ENCODE measurements around the gene TBC1D8. TPM values are rescaled to one million over a fixed set of nuclear protein-coding genes. Genes with fewer than 3 reads are reported as not detected.

The TBC1D8 gene
- total and polyA plus RNA-seq, 2 of the 13 experiments (the other 11 are each of a cell fraction or from before 2014, with no cell fraction given), result 45.1 to 95.4 TPM

DNA sequence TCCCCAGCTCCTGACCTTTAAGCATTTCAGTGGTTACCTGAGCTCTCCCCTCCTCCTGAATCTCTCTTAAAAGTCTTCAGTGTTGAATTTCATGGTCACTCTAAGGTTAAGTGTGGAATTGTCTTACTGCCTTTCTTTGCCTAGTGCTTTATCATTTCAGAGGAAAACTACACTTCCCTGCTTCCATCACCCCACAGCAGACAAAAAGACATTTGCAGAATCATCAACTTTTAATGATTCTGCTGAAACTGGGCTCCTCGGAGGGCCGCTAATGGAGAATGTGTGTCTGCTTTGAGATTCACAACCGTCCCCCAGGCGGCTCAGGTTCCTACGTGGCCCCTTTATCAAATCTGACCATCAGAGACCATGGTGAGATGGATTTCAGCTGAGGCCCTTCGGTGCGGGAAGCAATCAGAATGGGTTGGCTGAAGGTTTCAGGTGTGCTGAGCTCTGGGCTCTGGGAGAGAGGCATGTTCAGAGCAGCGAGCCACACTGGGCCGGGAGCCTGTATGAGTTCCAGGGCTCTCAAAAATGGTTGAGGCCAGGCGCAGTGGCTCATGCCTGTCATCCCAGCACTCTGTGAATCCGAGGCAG lies 41.9 kb upstream of the TBC1D8 start:
- POLR2A ChIA-PET, result interaction anchor here (1.0 kb wide), 1 partner anchor 12 kb away, joined by 3 read pairs; no protein-coding TSS in a partner anchor
- Histone ChIP-seq H3K9ac (ENCODE audit: insufficient read depth, low read depth, low read length) (no peak overlapping the region), H2AFZ (ENCODE audit: low read length) (no peak overlapping the region), H3K27ac (ENCODE audit: extremely low read length, insufficient read depth, low read length) (no peak overlapping the region), H3K27me3 (ENCODE audit: control insufficient read depth in 1 of 2, insufficient read depth in 2 of 2, low read length in 2 of 2) (no peaks in the 10 kb centered on the region; a peak in 2 of 5 replicates), H3K4me1 (ENCODE audit: insufficient read depth, low read length) (peaks cover 72% of the 10 kb centered on the region), H4K20me1 (ENCODE audit: insufficient read depth, low read length) (no peaks in the 10 kb centered on the region), H3K36me3 (replicated peaks in 1 of 2; ENCODE audit: control insufficient read depth in 1 of 2, insufficient read depth in 2 of 2, low read length in 2 of 2) (no peaks in the 10 kb centered on the region), H3K4me2 (ENCODE audit: low read depth, low read length) (peak overlapping the region; percentile 26; the same call in 1 of the 2 replicates), H3K79me2 (ENCODE audit: insufficient read depth, low read length) (no peaks in the 10 kb centered on the region), H3K4me3 (replicated peaks in 1 of 3; ENCODE audit: insufficient read depth in 1 of 3, low read depth in 2 of 3, low read length in 3 of 3) (no peak overlapping the region), H3K9me3 (ENCODE audit: low read length) (no peaks in the 10 kb centered on the region)
- FAIRE-seq (no peak), ATAC-seq (no peak), DNase-seq (ENCODE audit: low spot score) (no peak)
- BruUV-seq (replicated peaks), result no TSS peak
- CTCF ChIA-PET (ENCODE audit: low intra/inter-chr PET ratio, low total read pairs), result no interaction called here
- in situ Hi-C loops (cut with HindIII; ENCODE audit: extremely low pct_ligation_motif_present, low pct_unique_long_range_greater_than_20kb) (no loop called here), intact Hi-C loops (cut with micrococcal nuclease; ENCODE audit: unreplicated experiment) (loop anchor here (10.0 kb wide), 1 partner anchor 598 kb away; no protein-coding TSS in a partner anchor)
- WGBS (ENCODE audit: low lambda C conversion rate), result 47% methylated on average over 11 of the region's 11 CpGs
- no peak for TF ChIP-seq ZNF749 (CRISPR knock-in tag; IDR thresholded peaks at IDR 0.05; ENCODE audit: borderline replicate concordance)
- no peak for TF ChIP-seq ZNF205 (CRISPR knock-in tag; IDR thresholded peaks at IDR 0.05)
- no peak for TF ChIP-seq SOX6 (IDR thresholded peaks at IDR 0.05)
- TF ChIP-seq SOX6 (CRISPR knock-in tag; IDR thresholded peaks at IDR 0.05), result no peak
- TF ChIP-seq REL (CRISPR knock-in tag; conservative IDR thresholded peaks at IDR 0.05), result no peak
- TF ChIP-seq GABPA (IDR thresholded peaks at IDR 0.05; ENCODE audit: low read depth, low read length), result no peak
- no peak for TF ChIP-seq GABPA (CRISPR knock-in tag; IDR thresholded peaks at IDR 0.05; ENCODE audit: low read depth)
- no peak for TF ChIP-seq ZSCAN25 (CRISPR knock-in tag; IDR thresholded peaks at IDR 0.05)
- peak; percentile 26; the same call in 1 of the 2 replicates for TF ChIP-seq ZNF687 (CRISPR knock-in tag; IDR thresholded peaks at IDR 0.05)
- TF ChIP-seq ZSCAN12 (CRISPR knock-in tag; IDR thresholded peaks at IDR 0.05), result no peak
- TF ChIP-seq NFYB (CRISPR knock-in tag; IDR thresholded peaks at IDR 0.05), result no peak
- TF ChIP-seq ZFX (CRISPR knock-in tag; IDR thresholded peaks at IDR 0.05; ENCODE audit: low read depth), result 0 out of 2 replicates have a peak, but pooled peaks have one; percentile 20
- TF ChIP-seq ZNF446 (CRISPR knock-in tag; IDR thresholded peaks at IDR 0.05), result no peak

Measured in HepG2 (cell line).